ENCODE results near the gene CCDC192.

The CCDC192 gene

GRCh38 chr5:127922603-127923002 lies 219.4 kb downstream of the CCDC192 start:
- H3K36me3 ChIP-seq (ENCODE audit: low read length), result no peaks in the 10 kb centered on the region
- H3K79me2 ChIP-seq (ENCODE audit: insufficient read depth, low read length), result no peaks in the 10 kb centered on the region
- H3K27me3 ChIP-seq (ENCODE audit: low read length), result no peaks in the 10 kb centered on the region
- H3K9ac ChIP-seq (ENCODE audit: low read length), result no peak overlapping the region
- H3K27ac ChIP-seq (ENCODE audit: low read depth, low read length), result no peak overlapping the region
- no peaks in the 10 kb centered on the region for H3K9me2 ChIP-seq (replicated peaks; ENCODE audit: insufficient read depth, low read length)
- no peak overlapping the region for H3K4me2 ChIP-seq (ENCODE audit: low read depth, low read length, poor library complexity, severe bottlenecking)
- no peaks in the 10 kb centered on the region for H3K9me3 ChIP-seq (ENCODE audit: insufficient read depth, low read length)
- no peaks in the 10 kb centered on the region for H4K20me1 ChIP-seq (ENCODE audit: low read depth, low read length)
- H3F3A ChIP-seq (ENCODE audit: insufficient read depth), result no peaks in the 10 kb centered on the region
- no peak overlapping the region for H2AFZ ChIP-seq (ENCODE audit: low read depth, low read length, severe bottlenecking)
- no peak for TF ChIP-seq EZH2phosphoT487 (conservative IDR thresholded peaks at IDR 0.05; ENCODE audit: low read length)
- TF ChIP-seq CTCF (IDR thresholded peaks at IDR 0.05; ENCODE audit: insufficient read depth, low read length, poor library complexity, severe bottlenecking), result no peak
- no peak overlapping the region for H3K4me3 ChIP-seq (ENCODE audit: insufficient read depth, low read length, poor library complexity, severe bottlenecking)

GRCh38 chr5:127923804-127924570 lies 220.8 kb downstream of the CCDC192 start:
- Histone ChIP-seq H3F3A (ENCODE audit: insufficient read depth) (no peaks in the 10 kb centered on the region), H3K9ac (ENCODE audit: low read length) (no peak overlapping the region), H2AFZ (ENCODE audit: low read depth, low read length, severe bottlenecking) (no peak overlapping the region), H4K20me1 (ENCODE audit: low read depth, low read length) (no peaks in the 10 kb centered on the region), H3K27me3 (ENCODE audit: low read length) (no peaks in the 10 kb centered on the region), H3K4me2 (ENCODE audit: low read depth, low read length, poor library complexity, severe bottlenecking) (no peak overlapping the region), H3K36me3 (ENCODE audit: low read length) (no peaks in the 10 kb centered on the region), H3K9me3 (ENCODE audit: insufficient read depth, low read length) (no peaks in the 10 kb centered on the region), H3K27ac (ENCODE audit: low read depth, low read length) (no peak overlapping the region), H3K9me2 (replicated peaks; ENCODE audit: insufficient read depth, low read length) (no peaks in the 10 kb centered on the region), H3K79me2 (ENCODE audit: insufficient read depth, low read length) (no peaks in the 10 kb centered on the region), H3K4me3 (ENCODE audit: insufficient read depth, low read length, poor library complexity, severe bottlenecking) (no peak overlapping the region)
- TF ChIP-seq EZH2phosphoT487 (conservative IDR thresholded peaks at IDR 0.05; ENCODE audit: low read length), result no peak
- TF ChIP-seq CTCF (IDR thresholded peaks at IDR 0.05; ENCODE audit: insufficient read depth, low read length, poor library complexity, severe bottlenecking), result no peak

- Histone ChIP-seq H3K36me3 (ENCODE audit: low read length) (no peaks in the 10 kb centered on the region), H3K27ac (ENCODE audit: low read depth, low read length) (no peak overlapping the region), H3K4me3 (ENCODE audit: insufficient read depth, low read length, poor library complexity, severe bottlenecking) (no peak overlapping the region), H3K4me2 (ENCODE audit: low read depth, low read length, poor library complexity, severe bottlenecking) (no peak overlapping the region), H2AFZ (ENCODE audit: low read depth, low read length, severe bottlenecking) (no peak overlapping the region), H3K9me2 (replicated peaks; ENCODE audit: insufficient read depth, low read length) (no peaks in the 10 kb centered on the region), H3K9me3 (ENCODE audit: insufficient read depth, low read length) (no peaks in the 10 kb centered on the region), H4K20me1 (ENCODE audit: low read depth, low read length) (no peaks in the 10 kb centered on the region), H3K9ac (ENCODE audit: low read length) (no peak overlapping the region), H3K27me3 (ENCODE audit: low read length) (no peaks in the 10 kb centered on the region), H3K79me2 (ENCODE audit: insufficient read depth, low read length) (no peaks in the 10 kb centered on the region), H3F3A (ENCODE audit: insufficient read depth) (no peaks in the 10 kb centered on the region)
- TF ChIP-seq CTCF (IDR thresholded peaks at IDR 0.05; ENCODE audit: insufficient read depth, low read length, poor library complexity, severe bottlenecking), result no peak
- TF ChIP-seq EZH2phosphoT487 (conservative IDR thresholded peaks at IDR 0.05; ENCODE audit: low read length), result no peak
Observed at GRCh38 chr5:127924606-127925005, 221.4 kb downstream of the CCDC192 start.

Measured in SU-DHL-6 (cell line).